ENCODE measurements around the gene SCLT1. TPM values are rescaled to one million over a fixed set of nuclear protein-coding genes. Genes with fewer than 3 reads are reported as not detected.

SCLT1 gene
- total RNA-seq, 2 donors from 2014 or later = 19.5 to 21.2 TPM

- DNase-seq (no peak), ATAC-seq (no peak)
- no peaks in the 10 kb centered on the region for H3K9me3 ChIP-seq (ENCODE audit: control insufficient read depth, low read length, poor library complexity, severe bottlenecking)
- peak overlapping the region; percentile 80 for H3K27ac Mint-ChIP-seq
- peaks cover 13% of the 10 kb centered on the region for H3K36me3 Mint-ChIP-seq (ENCODE audit: low read depth)
- no peak overlapping the region for H3K4me3 Mint-ChIP-seq
- peaks cover 25% of the 10 kb centered on the region for H3K4me1 Mint-ChIP-seq
- no peaks in the 10 kb centered on the region for H3K27me3 Mint-ChIP-seq
These were observed 237.7 kb downstream of the SCLT1 start for GRCh38 chr4:128855621-128856020.

- DNase-seq = no peak
- Mint-ChIP-seq H3K4me3 (peak overlapping the region; percentile 55), H3K27ac (peak overlapping the region; percentile 80), H3K27me3 (no peaks in the 10 kb centered on the region), H3K36me3 (ENCODE audit: low read depth) (peaks cover 14% of the 10 kb centered on the region), H3K4me1 (peaks cover 23% of the 10 kb centered on the region)
- no peaks in the 10 kb centered on the region for H3K9me3 ChIP-seq (ENCODE audit: control insufficient read depth, low read length, poor library complexity, severe bottlenecking)
- ATAC-seq = peak; percentile 84
These were observed 238.9 kb downstream of the SCLT1 start for GRCh38 chr4:128854433-128854832.

- ATAC-seq = no peak
- peaks cover 8% of the 10 kb centered on the region for H3K36me3 Mint-ChIP-seq (ENCODE audit: low read depth)
- H3K4me1 Mint-ChIP-seq = peaks cover 18% of the 10 kb centered on the region
- DNase-seq = no peak
- H3K27me3 Mint-ChIP-seq = no peaks in the 10 kb centered on the region
- no peaks in the 10 kb centered on the region for H3K9me3 ChIP-seq (ENCODE audit: control insufficient read depth, low read length, poor library complexity, severe bottlenecking)
- peak overlapping the region; percentile 80 for H3K27ac Mint-ChIP-seq
- no peak overlapping the region for H3K4me3 Mint-ChIP-seq
These were observed 239.6 kb downstream of the SCLT1 start for GRCh38 chr4:128853741-128854140.

GRCh38 chr4:128850252-128850651, 243.1 kb downstream of the SCLT1 start:
- Mint-ChIP-seq H3K36me3 (ENCODE audit: low read depth) (peaks cover 10% of the 10 kb centered on the region), H3K27ac (no peak overlapping the region), H3K4me3 (no peak overlapping the region), H3K27me3 (no peaks in the 10 kb centered on the region), H3K4me1 (peaks cover 20% of the 10 kb centered on the region)
- H3K9me3 ChIP-seq (ENCODE audit: control insufficient read depth, low read length, poor library complexity, severe bottlenecking) = no peaks in the 10 kb centered on the region
- no peak for ATAC-seq
- DNase-seq = no peak

- Mint-ChIP-seq H3K27me3 (no peaks in the 10 kb centered on the region), H3K27ac (peak overlapping the region; percentile 8), H3K4me3 (no peak overlapping the region), H3K36me3 (ENCODE audit: low read depth) (peaks cover 14% of the 10 kb centered on the region), H3K4me1 (peaks cover 17% of the 10 kb centered on the region)
- DNase-seq = no peak
- ATAC-seq = no peak
- H3K9me3 ChIP-seq (ENCODE audit: control insufficient read depth, low read length, poor library complexity, severe bottlenecking) = no peaks in the 10 kb centered on the region
These were observed 244.9 kb downstream of the SCLT1 start for GRCh38 chr4:128848461-128848860.

- DNase-seq (no peak), ATAC-seq (no peak)
- H3K36me3 Mint-ChIP-seq (ENCODE audit: low read depth) = peaks cover 13% of the 10 kb centered on the region
- H3K9me3 ChIP-seq (ENCODE audit: control insufficient read depth, low read length, poor library complexity, severe bottlenecking) = no peaks in the 10 kb centered on the region
- H3K4me3 Mint-ChIP-seq = no peak overlapping the region
- H3K27ac Mint-ChIP-seq = peak overlapping the region; percentile 47
- peaks cover 25% of the 10 kb centered on the region for H3K4me1 Mint-ChIP-seq
- no peaks in the 10 kb centered on the region for H3K27me3 Mint-ChIP-seq
These were observed 246.1 kb downstream of the SCLT1 start for GRCh38 chr4:128847082-128847724.

GRCh38 chr4:128846063-128846462, 247.3 kb downstream of the SCLT1 start:
- no peaks in the 10 kb centered on the region for H3K9me3 ChIP-seq (ENCODE audit: control insufficient read depth, low read length, poor library complexity, severe bottlenecking)
- H3K4me3 Mint-ChIP-seq = no peak overlapping the region
- no peaks in the 10 kb centered on the region for H3K27me3 Mint-ChIP-seq
- DNase-seq (no peak), ATAC-seq (no peak)
- peaks cover 13% of the 10 kb centered on the region for H3K36me3 Mint-ChIP-seq (ENCODE audit: low read depth)
- H3K4me1 Mint-ChIP-seq = peaks cover 31% of the 10 kb centered on the region
- H3K27ac Mint-ChIP-seq = peak overlapping the region; percentile 79

- peaks cover 13% of the 10 kb centered on the region for H3K36me3 Mint-ChIP-seq (ENCODE audit: low read depth)
- no peaks in the 10 kb centered on the region for H3K27me3 Mint-ChIP-seq
These were observed 248.4 kb downstream of the SCLT1 start for GRCh38 chr4:128844931-128845330.

GRCh38 chr4:128841402-128841801, 251.9 kb downstream of the SCLT1 start:
- H3K4me3 Mint-ChIP-seq = peak overlapping the region; percentile 41

More at GRCh38 chr4:128844931-128845330, 248.4 kb downstream of the SCLT1 start:
- ATAC-seq (no peak), DNase-seq (no peak)
- Mint-ChIP-seq H3K27ac (peak overlapping the region; percentile 72), H3K4me1 (peaks cover 39% of the 10 kb centered on the region), H3K4me3 (no peak overlapping the region)
- H3K9me3 ChIP-seq (ENCODE audit: control insufficient read depth, low read length, poor library complexity, severe bottlenecking) = no peaks in the 10 kb centered on the region

GRCh38 chr4:128840711-128841318, 252.5 kb downstream of the SCLT1 start:
- DNase-seq = no peak

More at GRCh38 chr4:128841402-128841801, 251.9 kb downstream of the SCLT1 start:
- Mint-ChIP-seq H3K4me1 (peaks cover 49% of the 10 kb centered on the region), H3K36me3 (ENCODE audit: low read depth) (peaks cover 6% of the 10 kb centered on the region), H3K27ac (peak overlapping the region; percentile 91), H3K27me3 (no peaks in the 10 kb centered on the region)
- DNase-seq = no peak
- no peaks in the 10 kb centered on the region for H3K9me3 ChIP-seq (ENCODE audit: control insufficient read depth, low read length, poor library complexity, severe bottlenecking)
- no peak for ATAC-seq

GRCh38 chr4:128837679-128838078, 255.7 kb downstream of the SCLT1 start:
- Mint-ChIP-seq H3K36me3 (ENCODE audit: low read depth) (peaks cover 3% of the 10 kb centered on the region), H3K4me3 (no peak overlapping the region), H3K27me3 (no peaks in the 10 kb centered on the region), H3K4me1 (peaks cover 50% of the 10 kb centered on the region), H3K27ac (peak overlapping the region; percentile 68)
- ATAC-seq (no peak), DNase-seq (no peak)
- H3K9me3 ChIP-seq (ENCODE audit: control insufficient read depth, low read length, poor library complexity, severe bottlenecking) = no peaks in the 10 kb centered on the region

More at GRCh38 chr4:128840711-128841318, 252.5 kb downstream of the SCLT1 start:
- Mint-ChIP-seq H3K4me3 (peak overlapping the region; percentile 62), H3K27me3 (no peaks in the 10 kb centered on the region), H3K36me3 (ENCODE audit: low read depth) (peaks cover 6% of the 10 kb centered on the region), H3K27ac (peak overlapping the region; percentile 91), H3K4me1 (peaks cover 51% of the 10 kb centered on the region)
- ATAC-seq = peak; percentile 42
- no peaks in the 10 kb centered on the region for H3K9me3 ChIP-seq (ENCODE audit: control insufficient read depth, low read length, poor library complexity, severe bottlenecking)

- H3K4me3 Mint-ChIP-seq = no peak overlapping the region
- no peaks in the 10 kb centered on the region for H3K9me3 ChIP-seq (ENCODE audit: control insufficient read depth, low read length, poor library complexity, severe bottlenecking)
- peaks cover 3% of the 10 kb centered on the region for H3K36me3 Mint-ChIP-seq (ENCODE audit: low read depth)
- H3K27ac Mint-ChIP-seq = peak overlapping the region; percentile 68
- DNase-seq (no peak), ATAC-seq (no peak)
- no peaks in the 10 kb centered on the region for H3K27me3 Mint-ChIP-seq
- peaks cover 49% of the 10 kb centered on the region for H3K4me1 Mint-ChIP-seq
These were observed 256.1 kb downstream of the SCLT1 start for GRCh38 chr4:128837198-128837597.

- no peaks in the 10 kb centered on the region for H3K9me3 ChIP-seq (ENCODE audit: control insufficient read depth, low read length, poor library complexity, severe bottlenecking)
- H3K27ac Mint-ChIP-seq = no peak overlapping the region
- peaks cover 45% of the 10 kb centered on the region for H3K4me1 Mint-ChIP-seq
- DNase-seq = no peak
- no peak overlapping the region for H3K4me3 Mint-ChIP-seq
- ATAC-seq = no peak
- H3K36me3 Mint-ChIP-seq (ENCODE audit: low read depth) = peaks cover 2% of the 10 kb centered on the region
- H3K27me3 Mint-ChIP-seq = no peaks in the 10 kb centered on the region
These were observed 257.7 kb downstream of the SCLT1 start for GRCh38 chr4:128835498-128836222.

All from T-helper 17 cell (primary cell).